Retinal pigment epithelial cell (primary cell): ENCODE data around the gene C13orf42.
"Not testable (repeated sequence)": the region's sequence is repeated elsewhere in the genome, so short reads cannot be mapped to it uniquely, and the experiment has no call there.

Source experiments
- DNase-seq: peaks from one replicate; pipeline ENCODE4 v3.0.0-alpha.2; 2010; ENCODE audit warnings: low read depth
- H3K4me3 ChIP-seq: 2 replicates; pipeline ENCODE4 v1.5.1; 2011; ENCODE audit warnings: mild to moderate bottlenecking, low read length, control low read depth, moderate library complexity
- CTCF ChIP-seq: conservative IDR thresholded peaks from 2 replicates; pipeline ENCODE4 v1.5.1; 2011; ENCODE audit warnings: low read depth, low read length, control low read depth, inconsistent platforms

The C13orf42 gene

GRCh38 chr13:51122868-51123566, 11.9 kb upstream of the C13orf42 start:
- no peak for DNase-seq
- no peak overlapping the region for H3K4me3 ChIP-seq
- TF ChIP-seq CTCF: no peak

GRCh38 chr13:51120873-51121272, 9.8 kb upstream of the C13orf42 start:
- DNase-seq, H3K4me3 ChIP-seq: not testable (repeated sequence)
- peak; percentile 51 for TF ChIP-seq CTCF

- no peak for DNase-seq
- TF ChIP-seq CTCF: no peak
- H3K4me3 ChIP-seq: no peak overlapping the region
These were observed 7.8 kb upstream of the C13orf42 start for GRCh38 chr13:51118809-51119431.

GRCh38 chr13:51113969-51114368, 2.9 kb upstream of the C13orf42 start:
- no peak for DNase-seq
- no peak overlapping the region for H3K4me3 ChIP-seq
- TF ChIP-seq CTCF: no peak

GRCh38 chr13:51113186-51113881, 2.3 kb upstream of the C13orf42 start:
- no peak overlapping the region for H3K4me3 ChIP-seq
- TF ChIP-seq CTCF: no peak
- no peak for DNase-seq

- TF ChIP-seq CTCF: no peak
- no peak overlapping the region for H3K4me3 ChIP-seq
- no peak for DNase-seq
These were observed 1.7 kb upstream of the C13orf42 start for GRCh38 chr13:51112771-51113170.
